GM21447 (cell line): ENCODE measurements around the gene ENPP3.

Experiments used
- ATAC-seq: cut with Tn5 transposase; IDR thresholded peaks from one replicate; pipeline ENCODE4 v1.9.1; 2021; ENCODE audit not compliant: unreplicated experiment

Gene ENPP3

DNA sequence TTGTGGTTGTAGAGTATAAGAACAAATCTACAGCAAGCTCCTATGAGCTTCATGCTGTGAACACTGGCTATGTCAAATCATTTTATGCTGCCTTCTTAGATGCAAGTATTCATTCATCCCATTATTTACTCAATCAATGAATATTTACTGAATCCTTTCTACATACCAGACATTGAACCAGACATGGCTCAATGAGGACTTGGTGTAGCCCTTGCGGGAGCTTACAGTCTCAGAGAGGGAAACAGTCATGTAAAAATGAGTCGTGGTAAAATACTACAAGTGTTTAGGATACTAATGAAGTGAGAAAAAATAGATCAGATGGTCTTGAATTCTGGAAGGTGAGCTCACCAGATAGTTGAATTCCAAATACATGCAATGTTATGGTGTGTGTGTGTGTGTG lies 125.9 kb downstream of the ENPP3 start:
- no peak for ATAC-seq

- no peak for ATAC-seq
These were observed 126.6 kb downstream of the ENPP3 start for GRCh38 chr6:131763749-131764148.

DNA sequence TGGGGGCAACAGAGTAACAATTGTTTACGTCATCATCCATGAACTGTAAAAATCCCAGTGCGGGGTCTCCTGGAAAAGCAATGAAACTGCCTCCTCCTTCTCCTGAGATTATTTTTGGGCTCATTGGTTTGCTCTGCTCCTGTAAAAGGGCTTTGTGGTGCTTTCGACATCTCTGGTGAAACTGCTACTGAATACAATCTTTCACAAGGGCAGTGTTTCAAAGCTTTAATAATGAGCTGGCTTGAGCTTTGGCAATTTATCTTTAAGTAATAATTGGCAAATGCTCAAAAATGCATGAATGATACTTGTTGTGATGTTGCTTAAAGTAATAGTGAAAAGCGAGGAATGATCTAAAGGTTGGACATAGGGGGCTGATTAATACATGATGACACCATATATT lies 127.2 kb downstream of the ENPP3 start:
- no peak for ATAC-seq

DNA sequence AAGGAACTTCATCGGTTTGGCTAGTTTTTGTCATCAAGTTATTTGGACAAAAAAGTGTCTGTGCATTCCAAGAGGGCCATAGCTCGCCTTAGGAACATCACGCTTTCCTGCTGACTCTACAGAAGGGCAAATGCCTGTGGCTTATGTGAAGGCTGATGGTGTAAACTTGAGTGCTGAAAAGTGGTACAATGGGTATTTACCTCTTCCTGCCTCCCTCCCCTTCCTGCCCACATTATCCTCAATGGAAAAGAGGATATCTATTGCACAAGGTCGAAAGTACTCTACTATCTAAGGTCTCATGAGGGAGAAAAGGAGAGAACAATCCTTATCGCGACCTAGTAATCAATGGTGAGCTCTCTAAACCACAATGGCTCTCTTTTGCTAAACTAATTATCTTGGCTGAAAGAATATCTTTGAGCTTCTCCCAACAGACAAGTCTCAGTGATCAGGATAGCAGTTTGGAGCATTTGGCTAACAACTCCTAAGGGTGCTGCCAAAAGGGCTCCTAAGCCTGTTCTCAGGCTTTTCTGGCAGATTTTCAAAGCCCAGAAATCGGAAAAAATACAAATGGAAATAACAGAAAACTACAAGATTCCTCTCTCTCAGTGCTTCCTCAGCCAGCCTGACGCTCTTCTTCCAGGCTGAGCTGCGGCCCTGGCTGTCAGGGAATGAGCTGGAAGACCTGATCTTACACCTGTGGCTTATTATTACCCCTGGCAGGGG lies 128.1 kb downstream of the ENPP3 start:
- ATAC-seq, result no peak

DNA sequence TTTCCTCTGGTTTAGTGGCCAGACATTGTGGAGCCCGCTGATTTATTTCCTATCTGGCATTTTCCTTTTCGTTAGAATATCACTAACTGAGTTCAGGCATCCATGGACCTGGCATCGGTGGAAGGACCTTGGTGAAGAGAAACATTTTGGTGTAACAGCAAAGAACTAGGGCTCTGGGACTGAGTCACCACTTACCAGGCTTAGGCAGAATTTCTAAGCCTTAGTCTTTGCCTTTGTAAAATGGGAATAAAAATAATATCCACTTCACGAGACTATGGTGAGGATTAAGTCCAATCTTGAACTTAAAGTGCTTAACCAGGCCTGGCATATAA lies 128.7 kb downstream of the ENPP3 start:
- no peak for ATAC-seq

DNA sequence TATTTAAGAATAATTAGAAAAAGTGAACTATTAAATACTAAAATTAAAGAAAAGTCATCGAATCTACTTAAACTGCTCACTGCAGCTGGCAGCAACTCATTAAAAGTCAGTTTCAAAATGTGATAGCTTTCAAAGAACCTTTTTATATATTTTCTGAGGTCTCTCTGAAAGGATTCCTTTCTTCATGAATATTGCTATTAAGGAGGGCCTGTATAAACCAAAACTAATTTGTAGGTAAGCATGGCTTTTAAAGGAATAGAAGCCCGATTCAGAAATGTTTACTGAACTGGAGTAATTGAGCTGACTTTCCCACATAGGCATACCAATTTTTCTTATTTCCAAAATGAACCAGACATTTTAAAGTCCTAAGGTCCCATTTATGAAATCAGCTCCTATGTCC lies 129.5 kb downstream of the ENPP3 start:
- no peak for ATAC-seq

DNA sequence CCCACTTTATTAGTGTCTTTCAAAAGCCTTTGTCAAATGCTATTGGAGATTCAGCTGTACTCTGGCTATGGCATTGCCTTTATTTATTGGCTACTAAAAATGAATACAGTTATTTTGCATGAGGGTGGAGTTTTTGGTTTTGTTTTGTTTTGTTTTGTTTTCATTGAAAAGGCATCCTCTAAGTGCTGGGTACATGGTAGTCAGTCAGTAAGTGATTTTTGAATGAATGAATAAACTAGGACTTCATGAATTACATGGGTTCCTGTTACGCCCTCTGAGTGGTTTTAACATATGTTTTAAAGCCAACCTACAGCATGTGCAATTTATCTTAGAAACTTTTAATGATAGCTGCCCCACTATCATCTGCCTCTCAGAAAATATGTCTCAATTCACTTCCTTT lies 131.9 kb downstream of the ENPP3 start:
- ATAC-seq, result no peak

- ATAC-seq, result no peak
These were observed 132.5 kb downstream of the ENPP3 start for GRCh38 chr6:131769385-131770141.

DNA sequence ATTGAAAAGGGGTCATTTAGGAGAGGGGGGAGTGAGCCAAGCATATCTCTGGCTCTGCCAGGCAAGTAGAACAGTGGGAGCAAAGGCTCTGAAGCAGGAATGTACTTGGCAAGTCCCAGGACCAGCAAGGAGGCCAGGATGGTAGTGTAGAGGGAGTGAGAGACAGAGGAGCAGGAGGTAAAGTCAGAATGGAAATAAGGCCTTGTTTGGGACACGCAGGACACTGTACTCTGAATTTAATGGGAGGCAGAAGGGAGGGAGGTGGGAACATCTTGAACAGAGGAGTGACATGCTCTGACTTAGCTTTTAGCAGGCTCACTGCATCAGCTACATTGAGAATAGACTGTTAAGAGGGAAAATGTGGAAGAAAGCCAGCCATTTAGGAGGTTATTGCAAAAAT lies 133.7 kb downstream of the ENPP3 start:
- ATAC-seq, result no peak

- ATAC-seq, result no peak
These were observed 136.3 kb downstream of the ENPP3 start for GRCh38 chr6:131773284-131773950.

DNA sequence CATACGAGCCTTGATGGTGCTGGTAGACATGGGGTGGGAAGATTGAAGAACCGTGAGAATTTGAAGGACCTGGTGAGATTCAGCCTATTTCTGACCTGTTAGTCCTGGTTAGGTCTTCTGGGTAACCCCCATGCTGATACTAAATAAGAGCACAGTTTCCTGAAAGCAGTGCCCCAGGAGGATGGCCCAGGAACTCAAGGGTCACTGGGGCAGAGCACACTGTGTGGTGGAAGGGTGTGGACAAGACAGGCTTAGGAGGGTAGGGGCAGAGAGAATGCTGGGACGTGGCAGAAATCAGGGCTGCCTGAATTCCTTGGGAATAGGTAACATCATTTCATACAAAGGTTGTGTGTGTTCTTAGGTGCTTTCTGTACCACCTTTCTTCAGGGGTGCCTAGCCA lies 138.8 kb downstream of the ENPP3 start:
- no peak for ATAC-seq

- ATAC-seq, result no peak
These were observed 139.9 kb downstream of the ENPP3 start for GRCh38 chr6:131776985-131777384.

DNA sequence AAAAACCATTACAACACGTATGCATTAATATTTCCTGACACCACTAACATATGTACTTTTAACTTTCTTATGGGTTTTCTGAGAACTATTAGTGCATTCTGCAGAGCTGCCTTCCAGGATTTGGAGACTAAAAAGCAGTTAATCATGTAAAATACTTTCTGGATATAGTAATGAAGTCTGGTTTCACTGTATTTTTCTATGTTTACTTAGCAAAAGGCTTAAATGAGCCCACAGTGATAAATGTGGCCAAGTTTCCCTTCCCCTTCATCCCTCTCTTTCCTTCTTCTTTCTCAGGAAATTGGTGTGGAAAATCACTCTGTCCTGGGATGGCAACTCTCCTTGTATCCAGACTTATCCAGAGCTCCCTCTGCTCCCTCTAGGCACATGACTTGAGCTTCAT lies 141.1 kb downstream of the ENPP3 start:
- ATAC-seq, result no peak

DNA sequence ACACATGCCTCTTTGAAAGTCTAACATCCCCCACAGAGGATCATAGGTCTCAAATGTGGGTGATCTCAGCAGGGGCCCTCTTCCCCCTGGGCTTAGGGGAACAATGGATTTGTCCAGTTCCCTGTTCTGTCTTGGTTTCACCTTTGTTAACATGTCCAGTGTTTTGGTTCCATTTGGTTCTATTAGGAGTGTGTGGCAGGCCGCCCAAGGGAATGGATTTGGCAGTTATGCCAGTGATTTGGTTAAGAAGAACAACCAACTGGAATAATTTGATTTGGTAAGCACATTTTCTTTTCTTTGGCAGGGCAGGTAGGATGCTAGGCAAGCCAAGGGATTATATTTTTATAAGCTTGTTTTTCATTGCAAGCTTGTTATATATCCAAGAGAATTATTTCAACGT lies 142.2 kb downstream of the ENPP3 start:
- ATAC-seq, result no peak

DNA sequence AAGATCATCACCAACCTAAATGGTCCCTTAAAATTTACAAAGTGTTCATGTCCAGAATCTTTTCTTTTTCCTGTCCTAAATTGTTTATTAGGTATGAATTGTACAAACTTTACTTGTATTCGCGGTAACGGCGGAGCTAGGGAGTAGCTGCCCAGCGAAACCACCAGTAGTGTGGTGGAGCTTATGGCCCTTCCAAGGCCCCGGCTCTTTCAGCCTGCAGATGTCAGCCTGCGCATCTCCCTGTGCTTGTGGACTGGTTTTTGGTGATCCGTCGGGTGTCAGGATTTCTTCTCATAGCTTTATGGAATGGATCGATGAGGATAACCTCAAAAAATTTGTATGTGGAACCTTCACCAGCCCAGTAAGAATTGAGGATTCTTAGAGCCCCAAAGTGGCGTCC lies 143.5 kb downstream of the ENPP3 start:
- ATAC-seq, result no peak

- no peak for ATAC-seq
These were observed 144.6 kb downstream of the ENPP3 start for GRCh38 chr6:131781687-131782086.

DNA sequence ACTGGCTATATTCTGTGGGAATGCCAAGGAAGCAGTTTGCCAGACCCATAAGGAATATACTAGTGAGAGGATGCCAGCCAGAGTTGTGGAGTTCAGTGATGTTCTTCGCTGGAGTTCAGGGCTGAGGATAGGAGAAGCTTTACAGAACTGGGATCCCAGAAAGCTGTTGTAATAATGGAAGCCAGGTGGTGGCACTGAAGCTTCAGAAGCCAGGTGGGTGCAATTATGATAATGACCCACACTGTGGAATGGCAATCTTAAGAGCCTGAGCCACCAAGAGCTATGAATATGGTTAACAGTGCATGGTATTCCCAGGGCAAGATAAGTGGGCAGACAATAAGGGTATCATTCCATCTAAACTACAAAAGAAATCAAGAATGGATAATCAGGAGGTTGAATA lies 145.7 kb downstream of the ENPP3 start:
- no peak for ATAC-seq

DNA sequence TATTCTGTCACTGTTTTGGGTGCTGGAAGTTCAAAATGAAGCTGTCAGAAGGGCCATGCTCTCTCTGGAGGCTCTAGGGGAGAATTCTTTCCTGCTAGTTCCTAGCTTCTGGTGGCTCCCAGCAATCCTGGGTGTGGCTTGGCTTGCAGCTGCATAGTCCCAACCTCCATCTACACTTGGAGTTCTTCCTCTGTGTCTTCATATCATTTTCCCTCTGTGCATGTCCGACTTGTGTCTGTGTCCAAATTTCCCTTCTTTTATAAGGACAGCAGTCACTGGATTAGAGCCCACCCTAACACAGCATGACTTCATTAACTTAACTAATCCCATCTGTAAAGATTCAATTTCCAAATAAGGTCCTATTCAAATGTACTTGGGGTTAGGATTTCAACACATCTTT lies 147.5 kb downstream of the ENPP3 start:
- ATAC-seq, result no peak

DNA sequence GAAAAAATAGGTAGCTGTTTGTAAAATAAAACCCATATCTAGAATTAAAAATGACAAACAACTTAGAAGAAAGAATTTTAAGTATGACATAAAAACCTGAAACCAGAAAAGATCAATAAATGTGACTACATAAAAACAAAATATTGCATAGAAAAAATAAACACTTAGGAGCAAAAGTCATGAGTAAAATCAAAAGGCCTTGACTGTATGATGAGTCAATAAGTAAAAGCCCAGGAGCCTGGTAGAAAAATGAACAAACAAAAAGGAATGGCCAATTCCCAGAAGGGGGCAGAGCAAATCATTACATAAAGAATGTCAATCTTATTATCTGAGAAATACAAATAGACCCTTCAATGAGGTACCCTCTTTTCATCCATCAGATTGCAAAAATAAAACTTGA lies 150.0 kb downstream of the ENPP3 start:
- ATAC-seq, result no peak

DNA sequence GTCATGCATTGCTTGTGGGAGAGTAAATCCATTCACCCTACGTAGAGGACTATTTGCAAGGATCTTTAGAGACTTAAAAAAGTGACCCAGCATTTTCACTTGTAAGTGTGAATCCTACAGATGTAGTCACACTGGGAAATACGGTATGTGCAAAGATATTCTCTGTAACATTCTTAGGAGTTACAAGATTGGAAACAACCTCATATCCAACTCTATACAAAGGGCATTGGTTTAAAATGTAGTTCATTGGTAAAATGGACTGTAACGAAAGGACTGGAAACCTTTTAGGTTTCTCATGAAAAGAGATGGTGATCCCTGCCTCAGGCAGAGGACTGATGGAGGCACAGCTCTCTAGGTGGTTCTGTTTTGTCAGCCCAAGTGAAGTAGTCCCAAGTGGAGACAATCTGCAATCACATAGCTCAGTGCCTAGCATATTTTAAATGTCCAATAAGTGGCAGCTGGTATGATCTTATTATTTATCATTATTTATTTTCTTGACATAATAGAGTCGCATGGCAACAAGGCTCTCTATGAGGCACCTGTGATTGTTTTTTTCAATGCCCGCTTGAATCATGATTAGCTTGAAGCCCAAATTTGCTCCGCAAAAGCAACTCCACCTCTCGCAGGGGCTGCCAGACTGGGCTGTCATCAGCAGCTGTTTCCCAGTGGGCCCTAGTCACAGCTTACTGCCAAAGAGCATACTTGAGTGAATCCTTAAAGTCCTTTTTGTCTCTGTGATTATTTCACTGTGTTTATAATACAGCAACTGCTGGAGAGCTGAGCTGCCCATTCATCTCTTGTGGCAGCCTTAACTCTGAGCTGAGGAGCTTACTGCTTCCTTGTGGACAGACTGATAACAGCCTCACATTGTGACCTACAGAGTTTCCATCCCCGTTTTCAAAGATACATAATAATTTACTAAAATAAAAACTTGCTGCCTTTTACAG lies 150.9 kb downstream of the ENPP3 start:
- no peak for ATAC-seq

GRCh38 chr6:131789219-131789618 lies 152.1 kb downstream of the ENPP3 start:
- no peak for ATAC-seq
